ENCODE measurements around the gene CNN1.

Gene CNN1

DNA sequence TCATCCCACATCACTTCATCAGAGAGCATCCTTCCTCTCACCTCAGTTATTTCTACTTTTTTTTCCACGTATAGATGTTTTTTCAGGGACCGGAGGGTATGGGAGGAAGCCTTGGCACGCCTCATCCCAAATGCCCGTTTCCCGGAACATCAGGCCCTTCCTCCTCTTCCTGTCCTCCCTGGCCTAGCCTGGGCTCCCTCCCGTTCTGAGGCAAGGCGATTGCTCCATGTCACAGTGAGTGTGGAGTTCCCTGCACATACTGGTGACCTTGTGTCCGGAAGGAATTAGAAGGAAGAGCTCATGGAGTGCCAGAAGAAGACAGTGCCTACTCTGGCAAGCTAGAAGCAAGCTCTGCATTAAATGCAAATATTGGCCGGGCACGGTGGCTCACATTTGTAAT is 57.5 kb downstream of the CNN1 start:
- TF ChIP-seq POLR2AphosphoS5 (IDR thresholded peaks at IDR 0.05; ENCODE audit: low read depth, low read length) (no peak), SIN3A (IDR thresholded peaks at IDR 0.05; ENCODE audit: borderline replicate concordance, insufficient read depth, low read length) (no peak), FOXP2 (optimal IDR thresholded peaks at IDR 0.05; ENCODE audit: borderline replicate concordance, extremely low read depth, extremely low read length, insufficient read depth) (no peak), TAF1 (IDR thresholded peaks at IDR 0.05; ENCODE audit: borderline replicate concordance, insufficient read depth, low read length) (no peak)
- TF ChIP-seq, protein P1, sequence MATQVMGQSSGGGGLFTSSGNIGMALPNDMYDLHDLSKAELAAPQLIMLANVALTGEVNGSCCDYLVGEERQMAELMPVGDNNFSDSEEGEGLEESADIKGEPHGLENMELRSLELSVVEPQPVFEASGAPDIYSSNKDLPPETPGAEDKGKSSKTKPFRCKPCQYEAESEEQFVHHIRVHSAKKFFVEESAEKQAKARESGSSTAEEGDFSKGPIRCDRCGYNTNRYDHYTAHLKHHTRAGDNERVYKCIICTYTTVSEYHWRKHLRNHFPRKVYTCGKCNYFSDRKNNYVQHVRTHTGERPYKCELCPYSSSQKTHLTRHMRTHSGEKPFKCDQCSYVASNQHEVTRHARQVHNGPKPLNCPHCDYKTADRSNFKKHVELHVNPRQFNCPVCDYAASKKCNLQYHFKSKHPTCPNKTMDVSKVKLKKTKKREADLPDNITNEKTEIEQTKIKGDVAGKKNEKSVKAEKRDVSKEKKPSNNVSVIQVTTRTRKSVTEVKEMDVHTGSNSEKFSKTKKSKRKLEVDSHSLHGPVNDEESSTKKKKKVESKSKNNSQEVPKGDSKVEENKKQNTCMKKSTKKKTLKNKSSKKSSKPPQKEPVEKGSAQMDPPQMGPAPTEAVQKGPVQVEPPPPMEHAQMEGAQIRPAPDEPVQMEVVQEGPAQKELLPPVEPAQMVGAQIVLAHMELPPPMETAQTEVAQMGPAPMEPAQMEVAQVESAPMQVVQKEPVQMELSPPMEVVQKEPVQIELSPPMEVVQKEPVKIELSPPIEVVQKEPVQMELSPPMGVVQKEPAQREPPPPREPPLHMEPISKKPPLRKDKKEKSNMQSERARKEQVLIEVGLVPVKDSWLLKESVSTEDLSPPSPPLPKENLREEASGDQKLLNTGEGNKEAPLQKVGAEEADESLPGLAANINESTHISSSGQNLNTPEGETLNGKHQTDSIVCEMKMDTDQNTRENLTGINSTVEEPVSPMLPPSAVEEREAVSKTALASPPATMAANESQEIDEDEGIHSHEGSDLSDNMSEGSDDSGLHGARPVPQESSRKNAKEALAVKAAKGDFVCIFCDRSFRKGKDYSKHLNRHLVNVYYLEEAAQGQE (IDR thresholded peaks at IDR 0.05; ENCODE audit: insufficient read depth in 1 of 2, low read depth in 2 of 2, low read length in 2 of 2): no peak

DNA sequence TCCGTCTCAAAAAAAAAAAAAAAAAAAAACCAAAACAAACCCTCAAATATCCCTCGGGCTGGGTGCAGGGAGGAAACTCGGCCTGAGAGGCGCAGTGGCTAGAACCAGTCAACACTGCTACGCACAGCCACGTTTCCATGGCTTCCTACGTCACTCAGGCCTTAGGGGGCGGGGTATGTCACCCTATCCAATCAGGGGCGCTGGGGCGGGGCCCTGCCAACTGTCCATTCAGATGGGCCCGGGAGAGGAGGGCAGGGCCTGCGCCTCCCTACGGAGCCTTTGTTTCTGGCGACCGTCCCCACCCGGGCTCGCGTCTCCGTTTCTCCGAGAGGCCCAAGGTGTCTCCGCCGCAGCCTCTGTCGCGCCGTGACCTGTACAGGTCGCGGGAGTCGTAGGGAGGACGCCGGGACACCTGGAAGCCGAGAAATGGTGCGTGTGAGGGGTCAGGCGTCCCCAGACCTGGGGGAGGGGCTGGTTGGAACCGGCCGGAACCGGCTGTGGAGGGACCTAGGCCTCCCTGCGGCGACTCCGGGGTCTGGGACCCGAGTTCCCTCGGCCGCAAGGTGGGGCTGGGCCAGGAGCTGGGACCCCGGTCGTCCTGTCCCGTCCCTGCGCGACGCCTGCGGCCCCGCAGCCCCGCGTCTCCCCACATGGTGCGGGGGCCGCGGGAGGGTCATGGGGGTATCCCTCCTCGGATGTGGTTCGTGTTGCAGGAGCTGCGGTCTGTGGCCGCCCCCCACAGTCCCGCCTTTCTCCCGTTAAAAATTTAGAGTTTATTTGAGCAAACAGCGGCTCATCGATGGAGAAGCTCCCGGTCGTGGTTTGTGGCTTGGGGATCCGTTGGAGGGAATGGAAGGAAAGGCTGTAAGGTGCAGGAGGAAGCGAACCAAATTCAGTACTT is 58.8 kb downstream of the CNN1 start, which contains the start of gene ZNF627:
Gene ZNF627 (plus strand): TSS at position 282 of the 901 bp plus-strand sequence. CDS start 145 bp downstream, at position 427.
- TF ChIP-seq FOXP2 (optimal IDR thresholded peaks at IDR 0.05; ENCODE audit: borderline replicate concordance, extremely low read depth, extremely low read length, insufficient read depth) (peak; percentile 70), TAF1 (IDR thresholded peaks at IDR 0.05; ENCODE audit: borderline replicate concordance, insufficient read depth, low read length) (peak; percentile 86), POLR2AphosphoS5 (IDR thresholded peaks at IDR 0.05; ENCODE audit: low read depth, low read length) (peak; percentile 96), SIN3A (IDR thresholded peaks at IDR 0.05; ENCODE audit: borderline replicate concordance, insufficient read depth, low read length) (no peak)

DNA sequence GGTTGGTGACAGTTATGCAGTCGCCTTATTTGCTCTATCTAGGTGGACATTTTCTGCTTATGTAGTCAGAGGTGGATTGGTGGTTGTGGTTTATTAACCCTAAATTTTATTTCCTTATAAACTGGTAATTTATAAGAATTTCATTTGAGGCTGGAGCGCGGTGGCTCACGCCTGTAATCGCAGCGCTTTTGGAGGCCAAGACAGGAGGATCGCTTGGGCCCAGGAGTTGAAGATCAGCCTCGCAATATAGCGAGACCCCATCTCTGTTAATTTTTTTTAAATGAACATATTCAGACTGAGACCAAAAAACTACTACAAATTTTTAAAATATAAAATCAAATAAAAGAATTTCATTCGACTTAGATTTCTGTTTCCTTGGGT is 59.4 kb downstream of the CNN1 start:
- TF ChIP-seq, protein P1 (IDR thresholded peaks at IDR 0.05; ENCODE audit: insufficient read depth in 1 of 2, low read depth in 2 of 2, low read length in 2 of 2): no peak
- no peak for TF ChIP-seq POLR2AphosphoS5 (IDR thresholded peaks at IDR 0.05; ENCODE audit: low read depth, low read length)
- TF ChIP-seq FOXP2 (optimal IDR thresholded peaks at IDR 0.05; ENCODE audit: borderline replicate concordance, extremely low read depth, extremely low read length, insufficient read depth): no peak
- TF ChIP-seq SIN3A (IDR thresholded peaks at IDR 0.05; ENCODE audit: borderline replicate concordance, insufficient read depth, low read length): no peak
- TF ChIP-seq TAF1 (IDR thresholded peaks at IDR 0.05; ENCODE audit: borderline replicate concordance, insufficient read depth, low read length): no peak

DNA sequence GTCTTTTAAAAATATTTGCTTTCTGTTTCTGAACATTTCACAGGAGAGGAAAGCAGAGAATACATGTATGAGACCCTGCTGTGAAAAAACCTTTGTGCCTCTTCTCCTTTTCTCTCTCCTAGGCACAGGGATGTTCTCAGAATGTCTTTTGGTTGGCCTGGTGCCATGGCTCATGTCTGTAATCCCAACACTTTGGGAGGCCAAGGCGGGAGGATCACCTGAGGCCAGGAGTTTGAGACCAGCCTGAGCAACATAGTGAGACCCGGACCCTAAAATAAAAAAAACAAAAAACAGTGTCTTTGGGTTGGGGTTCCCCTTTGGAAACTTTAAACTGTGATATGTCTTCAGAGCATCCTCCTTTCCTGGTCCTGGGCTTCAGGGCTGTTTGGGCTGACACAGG is 60.1 kb downstream of the CNN1 start:
- TF ChIP-seq SIN3A (IDR thresholded peaks at IDR 0.05; ENCODE audit: borderline replicate concordance, insufficient read depth, low read length): no peak
- TF ChIP-seq, protein P1 (IDR thresholded peaks at IDR 0.05; ENCODE audit: insufficient read depth in 1 of 2, low read depth in 2 of 2, low read length in 2 of 2): no peak
- no peak for TF ChIP-seq POLR2AphosphoS5 (IDR thresholded peaks at IDR 0.05; ENCODE audit: low read depth, low read length)
- TF ChIP-seq TAF1 (IDR thresholded peaks at IDR 0.05; ENCODE audit: borderline replicate concordance, insufficient read depth, low read length): no peak
- TF ChIP-seq FOXP2 (optimal IDR thresholded peaks at IDR 0.05; ENCODE audit: borderline replicate concordance, extremely low read depth, extremely low read length, insufficient read depth): no peak

All from PFSK-1 (cell line).